ENCODE measurements around the gene MCCD1.
A peak's percentile ranks its signal among the peaks of the same experiment; 100 is the strongest.

MCCD1 gene

DNA sequence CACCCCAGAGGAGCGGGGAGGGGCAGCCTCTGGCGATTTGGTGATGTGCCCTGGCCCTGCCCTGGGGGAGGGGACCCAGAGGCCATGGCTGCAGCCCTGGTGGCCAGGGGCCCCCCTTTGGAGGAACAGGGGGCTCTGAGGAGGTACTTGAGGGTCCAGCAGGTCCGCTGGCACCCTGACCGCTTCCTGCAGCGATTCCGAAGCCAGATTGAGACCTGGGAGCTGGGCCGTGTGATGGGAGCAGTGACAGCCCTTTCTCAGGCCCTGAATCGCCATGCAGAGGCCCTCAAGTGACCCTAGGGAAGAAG, 29.5 kb downstream of the MCCD1 start:
- no peak overlapping the region for H3K9ac ChIP-seq (ENCODE audit: low read length in 2 of 2)
- H3K27ac ChIP-seq (ENCODE audit: low read length), result no peak overlapping the region
- no peak overlapping the region for H3K4me3 ChIP-seq (ENCODE audit: low read length in 2 of 2)
- H3K36me3 ChIP-seq (ENCODE audit: control insufficient read depth in 2 of 2, insufficient read depth in 2 of 2, low read length in 2 of 2), result peaks cover 28 to 30% of the 10 kb centered on the region in 2 donors
- H3K4me1 ChIP-seq (ENCODE audit: control insufficient read depth, insufficient read depth, low read length), result peaks cover 4% of the 10 kb centered on the region
- no peaks in the 10 kb centered on the region for H3K9me3 ChIP-seq (ENCODE audit: control insufficient read depth in 2 of 2, low read length in 2 of 2)
- H3K27me3 ChIP-seq (ENCODE audit: control insufficient read depth in 1 of 2, insufficient read depth in 2 of 2, low read length in 2 of 2), result no peaks in the 10 kb centered on the region

DNA sequence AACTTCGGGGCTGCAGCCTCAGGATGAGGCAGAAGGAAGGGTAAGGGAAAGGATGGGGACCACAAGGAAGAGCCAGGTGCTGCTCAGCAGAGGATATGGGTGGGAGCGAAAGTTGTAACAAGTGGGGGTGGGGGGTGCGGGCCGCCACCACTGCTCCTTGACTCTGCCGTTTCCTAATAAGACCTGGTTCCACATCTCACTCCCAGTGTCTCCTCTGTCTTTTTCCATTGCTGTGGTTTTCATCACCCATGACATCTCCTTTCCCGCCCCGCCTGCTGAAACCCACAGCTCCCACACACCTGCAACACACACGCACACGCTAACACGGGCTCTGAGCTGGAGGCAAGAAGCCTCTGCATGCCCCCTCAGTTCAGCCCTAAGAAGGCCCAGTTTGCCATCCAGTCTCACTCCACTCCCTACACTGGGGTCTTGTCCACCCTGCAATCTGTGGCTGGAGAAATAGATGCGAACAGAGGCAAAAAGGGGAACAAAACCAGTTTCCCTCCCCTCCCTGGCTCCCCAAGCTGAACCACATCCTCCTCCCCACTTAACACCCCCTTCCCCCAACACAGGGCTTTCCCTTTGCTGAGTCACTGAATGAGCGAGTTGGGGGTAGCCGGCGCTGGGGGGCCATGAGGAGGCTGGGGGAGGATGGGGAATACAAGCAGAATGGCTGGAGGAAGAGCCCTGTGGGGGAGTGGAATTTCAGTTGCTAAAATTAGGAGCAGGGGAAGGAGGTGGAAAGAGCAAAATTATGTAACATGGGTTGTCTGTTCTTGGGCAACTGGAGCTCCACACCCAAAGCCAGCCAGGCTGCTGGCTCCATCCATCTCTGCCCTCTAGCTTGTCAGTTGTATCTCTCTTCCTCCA, 30.1 kb downstream of the MCCD1 start:
- Histone ChIP-seq H3K27me3 (ENCODE audit: control insufficient read depth in 1 of 2, insufficient read depth in 2 of 2, low read length in 2 of 2) (no peaks in the 10 kb centered on the region), H3K27ac (ENCODE audit: low read length) (no peak overlapping the region), H3K4me1 (ENCODE audit: control insufficient read depth, insufficient read depth, low read length) (peaks cover 4% of the 10 kb centered on the region), H3K9me3 (ENCODE audit: control insufficient read depth in 2 of 2, low read length in 2 of 2) (no peaks in the 10 kb centered on the region), H3K9ac (ENCODE audit: low read length in 2 of 2) (no peak overlapping the region), H3K4me3 (ENCODE audit: low read length in 2 of 2) (no peak overlapping the region), H3K36me3 (ENCODE audit: control insufficient read depth in 2 of 2, insufficient read depth in 2 of 2, low read length in 2 of 2) (peaks cover 24 to 30% of the 10 kb centered on the region in 2 donors)

DNA sequence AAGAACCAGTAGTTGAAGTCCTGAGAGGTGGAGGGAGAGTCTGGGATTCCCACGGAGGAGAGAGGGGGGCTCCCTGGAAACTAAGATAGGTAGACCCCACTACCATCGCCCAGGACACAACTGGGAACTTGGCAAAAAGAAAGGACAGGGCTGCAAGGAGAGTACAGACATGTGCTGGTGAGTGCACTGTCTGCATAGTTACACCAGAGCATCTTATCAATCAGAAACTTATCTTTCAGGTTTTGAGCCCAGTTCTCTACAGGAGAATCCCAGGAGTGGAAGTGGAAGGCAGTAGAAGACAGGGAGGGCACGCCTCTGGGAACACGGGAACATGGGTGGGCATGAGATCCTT, 30.8 kb downstream of the MCCD1 start:
- Histone ChIP-seq H3K27me3 (ENCODE audit: control insufficient read depth in 1 of 2, insufficient read depth in 2 of 2, low read length in 2 of 2) (no peaks in the 10 kb centered on the region), H3K9ac (ENCODE audit: low read length in 2 of 2) (no peak overlapping the region), H3K36me3 (ENCODE audit: control insufficient read depth in 2 of 2, insufficient read depth in 2 of 2, low read length in 2 of 2) (peaks cover 24 to 30% of the 10 kb centered on the region in 2 donors), H3K4me1 (ENCODE audit: control insufficient read depth, insufficient read depth, low read length) (peaks cover 4% of the 10 kb centered on the region), H3K4me3 (ENCODE audit: low read length in 2 of 2) (no peak overlapping the region), H3K9me3 (ENCODE audit: control insufficient read depth in 2 of 2, low read length in 2 of 2) (no peaks in the 10 kb centered on the region), H3K27ac (ENCODE audit: low read length) (peak overlapping the region; percentile 24)

DNA sequence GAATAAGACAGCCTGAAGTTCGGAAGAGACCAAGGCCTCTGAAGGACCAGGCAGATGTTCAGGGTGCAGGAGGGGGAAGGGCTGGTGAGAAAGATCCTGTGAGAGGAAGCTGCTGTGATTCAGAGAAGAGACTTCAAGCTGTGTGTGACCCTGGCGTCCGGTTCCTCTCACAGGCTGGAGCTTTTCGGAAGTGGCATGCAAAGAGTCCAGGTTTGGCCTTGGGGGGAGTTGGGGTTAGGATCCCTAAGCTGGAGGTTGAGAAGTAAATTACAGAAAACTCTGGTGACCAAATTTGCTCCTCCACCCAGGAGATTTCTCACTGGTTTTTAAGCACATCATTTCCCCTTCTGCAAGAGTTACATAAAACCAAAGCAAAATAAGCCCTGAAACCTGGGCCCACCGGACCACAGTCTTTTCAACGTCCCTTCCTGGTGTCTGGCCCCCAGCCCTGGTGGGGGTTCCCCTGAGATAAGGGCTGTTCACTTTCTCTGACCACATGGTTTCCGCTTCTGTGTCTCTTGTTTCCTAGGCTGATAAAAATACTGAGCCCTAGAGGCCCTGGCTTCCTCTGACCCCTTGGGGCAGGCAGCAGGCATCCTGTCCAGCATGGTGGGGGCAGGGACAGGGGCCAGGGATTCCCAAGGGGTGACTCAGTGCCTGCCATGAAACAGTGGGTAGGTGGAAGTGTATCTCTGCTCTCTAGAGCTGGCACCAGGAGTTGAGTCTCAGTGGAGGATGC, 31.4 kb downstream of the MCCD1 start:
- Histone ChIP-seq H3K27ac (ENCODE audit: low read length) (peak overlapping the region; percentile 24), H3K27me3 (ENCODE audit: control insufficient read depth in 1 of 2, insufficient read depth in 2 of 2, low read length in 2 of 2) (no peaks in the 10 kb centered on the region), H3K9ac (ENCODE audit: low read length in 2 of 2) (peak overlapping the region in 1 of 2 donors; percentile 15), H3K4me3 (ENCODE audit: low read length in 2 of 2) (no peak overlapping the region), H3K9me3 (ENCODE audit: control insufficient read depth in 2 of 2, low read length in 2 of 2) (no peaks in the 10 kb centered on the region), H3K36me3 (ENCODE audit: control insufficient read depth in 2 of 2, insufficient read depth in 2 of 2, low read length in 2 of 2) (peaks cover 24 to 30% of the 10 kb centered on the region in 2 donors), H3K4me1 (ENCODE audit: control insufficient read depth, insufficient read depth, low read length) (peaks cover 4% of the 10 kb centered on the region)

DNA sequence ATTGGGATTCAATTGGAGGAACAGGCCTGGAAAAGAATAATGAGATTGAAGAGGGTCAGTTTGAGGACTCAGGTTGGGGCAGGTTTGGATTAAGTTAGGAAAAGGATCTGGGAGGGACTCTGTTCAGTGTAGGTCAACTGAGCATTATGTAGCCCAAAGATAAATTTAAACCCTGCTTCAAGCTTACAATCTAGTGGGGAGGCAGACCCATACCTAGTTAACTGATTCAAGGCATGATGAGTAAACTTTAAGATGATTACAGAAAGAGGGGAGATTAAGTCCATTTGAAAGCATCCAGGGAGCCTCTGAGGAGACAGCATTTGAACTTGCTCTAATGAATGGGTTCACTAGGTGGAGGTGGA, 31.9 kb downstream of the MCCD1 start:
- Histone ChIP-seq H3K4me1 (ENCODE audit: control insufficient read depth, insufficient read depth, low read length) (peaks cover 4% of the 10 kb centered on the region), H3K36me3 (ENCODE audit: control insufficient read depth in 2 of 2, insufficient read depth in 2 of 2, low read length in 2 of 2) (peaks cover 24 to 30% of the 10 kb centered on the region in 2 donors), H3K9ac (ENCODE audit: low read length in 2 of 2) (peak overlapping the region in 1 of 2 donors; percentile 15), H3K27ac (ENCODE audit: low read length) (peak overlapping the region; percentile 24), H3K4me3 (ENCODE audit: low read length in 2 of 2) (no peak overlapping the region), H3K27me3 (ENCODE audit: control insufficient read depth in 1 of 2, insufficient read depth in 2 of 2, low read length in 2 of 2) (no peaks in the 10 kb centered on the region), H3K9me3 (ENCODE audit: control insufficient read depth in 2 of 2, low read length in 2 of 2) (no peaks in the 10 kb centered on the region)

DNA sequence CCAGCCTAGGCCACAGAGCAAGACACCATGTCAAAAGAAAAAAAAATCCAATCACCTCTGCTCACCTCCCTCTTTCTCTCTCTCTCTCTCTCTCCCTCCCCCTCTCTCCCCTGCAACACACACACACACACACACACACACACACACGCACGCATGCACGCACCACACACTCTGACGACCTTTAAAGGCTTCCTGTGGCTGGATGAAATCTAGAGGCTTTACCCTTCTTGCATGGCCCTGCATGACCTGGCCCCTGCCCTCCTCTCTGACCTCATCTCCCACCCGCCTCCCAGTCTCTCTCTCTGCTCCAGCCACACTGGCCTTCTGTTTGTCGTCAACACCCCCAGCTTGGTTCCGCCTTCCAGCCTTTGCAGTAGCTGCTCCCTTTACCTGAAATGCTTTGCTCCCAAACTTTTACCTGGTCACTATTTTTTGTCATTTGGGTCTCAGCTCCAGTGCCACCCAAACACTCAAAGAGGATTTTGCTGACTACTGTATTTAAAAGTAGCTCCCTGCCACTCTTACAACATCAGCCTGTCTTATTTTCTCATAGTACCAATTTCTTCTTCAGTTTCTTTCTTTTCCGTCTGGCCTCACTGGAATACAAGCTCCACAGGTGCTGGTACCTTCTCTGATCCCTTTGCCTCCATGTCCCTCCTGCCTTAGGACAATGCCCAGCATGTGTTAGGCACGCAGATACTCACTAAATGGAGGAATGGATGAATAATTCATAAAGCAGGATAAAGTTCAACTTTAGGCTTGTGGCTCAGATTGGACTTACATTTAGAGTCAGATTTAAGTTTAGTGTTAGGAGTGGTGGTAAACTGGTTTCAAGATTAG, 39.0 kb downstream of the MCCD1 start:
- Histone ChIP-seq H3K9me3 (ENCODE audit: control insufficient read depth in 2 of 2, low read length in 2 of 2) (no peaks in the 10 kb centered on the region), H3K27me3 (ENCODE audit: control insufficient read depth in 1 of 2, insufficient read depth in 2 of 2, low read length in 2 of 2) (peaks cover 11 to 13% of the 10 kb centered on the region in 2 donors), H3K36me3 (ENCODE audit: control insufficient read depth in 2 of 2, insufficient read depth in 2 of 2, low read length in 2 of 2) (no peaks in the 10 kb centered on the region), H3K4me1 (ENCODE audit: control insufficient read depth, insufficient read depth, low read length) (no peaks in the 10 kb centered on the region), H3K27ac (ENCODE audit: low read length) (no peak overlapping the region), H3K9ac (ENCODE audit: low read length in 2 of 2) (no peak overlapping the region), H3K4me3 (ENCODE audit: low read length in 2 of 2) (no peak overlapping the region)

DNA sequence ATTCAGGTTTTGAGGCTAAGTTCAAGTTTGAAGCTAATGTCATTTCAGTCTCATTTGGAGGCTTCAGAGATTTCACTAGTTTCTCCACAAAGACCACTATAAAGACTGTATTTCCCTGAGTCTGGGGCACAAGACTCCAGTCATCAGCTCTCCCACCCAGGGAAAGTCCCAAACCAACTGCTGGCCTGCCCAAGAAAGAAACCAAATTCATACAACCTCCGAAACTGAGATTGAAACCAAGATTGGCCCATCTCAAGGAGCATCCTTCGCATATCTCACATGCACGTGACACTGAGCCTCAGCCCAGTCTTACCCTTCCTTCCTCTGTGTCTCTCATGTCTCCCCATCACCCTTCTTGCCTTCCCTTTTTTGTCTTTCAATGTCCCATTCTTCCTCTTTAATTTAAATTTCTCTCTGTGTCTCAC, 39.8 kb downstream of the MCCD1 start:
- Histone ChIP-seq H3K36me3 (ENCODE audit: control insufficient read depth in 2 of 2, insufficient read depth in 2 of 2, low read length in 2 of 2) (no peaks in the 10 kb centered on the region), H3K27ac (ENCODE audit: low read length) (no peak overlapping the region), H3K4me1 (ENCODE audit: control insufficient read depth, insufficient read depth, low read length) (no peaks in the 10 kb centered on the region), H3K4me3 (ENCODE audit: low read length in 2 of 2) (no peak overlapping the region), H3K9me3 (ENCODE audit: control insufficient read depth in 2 of 2, low read length in 2 of 2) (no peaks in the 10 kb centered on the region), H3K27me3 (ENCODE audit: control insufficient read depth in 1 of 2, insufficient read depth in 2 of 2, low read length in 2 of 2) (peaks cover 11 to 13% of the 10 kb centered on the region in 2 donors), H3K9ac (ENCODE audit: low read length in 2 of 2) (no peak overlapping the region)

DNA sequence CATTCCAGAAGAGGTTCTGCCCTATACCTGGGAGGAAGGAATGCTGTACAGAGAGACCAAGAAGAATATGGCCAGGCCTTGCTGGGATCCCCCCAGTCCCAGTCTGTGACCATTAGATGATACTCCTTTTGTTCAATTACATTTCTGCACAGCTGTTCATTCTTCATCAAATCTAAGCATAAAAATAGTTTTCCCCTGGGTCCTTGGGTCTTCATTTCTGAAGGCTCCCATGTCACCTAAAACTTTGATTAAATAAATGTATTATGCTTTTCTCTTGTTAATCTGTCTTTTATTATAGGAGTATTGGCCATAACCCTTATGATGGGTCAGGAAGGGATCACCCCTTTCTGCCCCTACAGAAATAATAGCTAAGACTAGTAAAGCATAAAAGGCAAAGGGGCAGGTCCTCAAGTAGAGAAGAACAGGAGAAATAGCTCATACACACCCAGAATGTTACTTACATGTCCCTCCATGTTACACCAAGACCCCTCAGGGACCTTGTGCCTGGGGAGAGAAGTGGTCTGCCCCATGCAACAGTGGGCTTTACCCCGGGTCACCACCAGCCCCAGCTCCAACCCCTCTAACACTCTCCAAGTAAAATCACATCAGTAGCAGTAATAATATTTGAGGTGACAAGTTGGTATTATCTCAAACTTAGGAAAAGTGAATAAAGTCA, 41.2 kb downstream of the MCCD1 start:
- Histone ChIP-seq H3K4me1 (ENCODE audit: control insufficient read depth, insufficient read depth, low read length) (no peaks in the 10 kb centered on the region), H3K36me3 (ENCODE audit: control insufficient read depth in 2 of 2, insufficient read depth in 2 of 2, low read length in 2 of 2) (no peaks in the 10 kb centered on the region), H3K9me3 (ENCODE audit: control insufficient read depth in 2 of 2, low read length in 2 of 2) (no peaks in the 10 kb centered on the region), H3K27ac (ENCODE audit: low read length) (no peak overlapping the region), H3K4me3 (ENCODE audit: low read length in 2 of 2) (no peak overlapping the region), H3K9ac (ENCODE audit: low read length in 2 of 2) (no peak overlapping the region), H3K27me3 (ENCODE audit: control insufficient read depth in 1 of 2, insufficient read depth in 2 of 2, low read length in 2 of 2) (peaks cover 11 to 13% of the 10 kb centered on the region in 2 donors)

DNA sequence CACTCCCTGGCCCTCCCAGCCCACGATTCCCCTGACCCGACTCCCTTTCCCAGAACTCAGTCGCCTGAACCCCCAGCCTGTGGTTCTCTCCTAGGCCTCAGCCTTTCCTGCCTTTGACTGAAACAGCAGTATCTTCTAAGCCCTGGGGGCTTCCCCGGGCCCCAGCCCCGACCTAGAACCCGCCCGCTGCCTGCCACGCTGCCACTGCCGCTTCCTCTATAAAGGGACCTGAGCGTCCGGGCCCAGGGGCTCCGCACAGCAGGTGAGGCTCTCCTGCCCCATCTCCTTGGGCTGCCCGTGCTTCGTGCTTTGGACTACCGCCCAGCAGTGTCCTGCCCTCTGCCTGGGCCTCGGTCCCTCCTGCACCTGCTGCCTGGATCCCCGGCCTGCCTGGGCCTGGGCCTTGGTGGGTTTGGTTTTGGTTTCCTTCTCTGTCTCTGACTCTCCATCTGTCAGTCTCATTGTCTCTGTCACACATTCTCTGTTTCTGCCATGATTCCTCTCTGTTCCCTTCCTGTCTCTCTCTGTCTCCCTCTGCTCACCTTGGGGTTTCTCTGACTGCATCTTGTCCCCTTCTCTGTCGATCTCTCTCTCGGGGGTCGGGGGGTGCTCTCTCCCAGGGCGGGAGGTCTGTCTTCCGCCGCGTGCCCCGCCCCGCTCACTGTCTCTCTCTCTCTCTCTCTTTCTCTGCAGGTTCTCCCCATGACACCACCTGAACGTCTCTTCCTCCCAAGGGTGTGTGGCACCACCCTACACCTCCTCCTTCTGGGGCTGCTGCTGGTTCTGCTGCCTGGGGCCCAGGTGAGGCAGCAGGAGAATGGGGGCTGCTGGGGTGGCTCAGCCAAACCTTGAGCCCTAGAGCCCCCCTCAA, 43.5 kb downstream of the MCCD1 start, which contains the start of gene LTA:
LTA (plus strand) TSS at position 249 of the 871 bp plus-strand sequence; CDS start at position 703, 454 bp downstream.
- Histone ChIP-seq H3K27ac (ENCODE audit: low read length) (no peak within 1 kb of the TSS), H3K4me3 (ENCODE audit: low read length in 2 of 2) (no peak within 1 kb of the TSS), H3K27me3 (ENCODE audit: control insufficient read depth in 1 of 2, insufficient read depth in 2 of 2, low read length in 2 of 2) (peaks cover 11 to 13% of the 10 kb centered on the region in 2 donors)

More for the DNA sequence above, 43.5 kb downstream of the MCCD1 start, which contains the start of gene LTA:
- Histone ChIP-seq H3K9me3 (ENCODE audit: control insufficient read depth in 2 of 2, low read length in 2 of 2) (no peaks in the 10 kb centered on the region), H3K4me1 (ENCODE audit: control insufficient read depth, insufficient read depth, low read length) (no peaks in the 10 kb centered on the region), H3K36me3 (ENCODE audit: control insufficient read depth in 2 of 2, insufficient read depth in 2 of 2, low read length in 2 of 2) (no peaks in the 10 kb centered on the region), H3K9ac (ENCODE audit: low read length in 2 of 2) (no peak within 1 kb of the TSS)

All from stomach smooth muscle (tissue), 2 donors.